Mesodermal cell (in vitro differentiated cells): ENCODE data around the gene FTO.

ENCODE experiments used
- H3K27ac ChIP-seq: 2 replicates; pipeline ENCODE4 v1.7.0; 2013; ENCODE audit warnings: mild to moderate bottlenecking, low read depth, low read length, moderate library complexity; ENCODE audit not compliant: severe bottlenecking
- H3K36me3 ChIP-seq: 2 replicates; pipeline ENCODE4 v1.7.1; 2013; ENCODE audit warnings: mild to moderate bottlenecking, low read length, moderate library complexity; ENCODE audit not compliant: control insufficient read depth, insufficient read depth
- H3K4me1 ChIP-seq: one replicate; pipeline ENCODE4 v1.7.1; 2013; ENCODE audit warnings: mild to moderate bottlenecking, low read length; ENCODE audit not compliant: insufficient read depth, control insufficient read depth, poor library complexity, severe bottlenecking
- H3K4me3 ChIP-seq: 2 replicates; pipeline ENCODE4 v1.7.0; 2013; ENCODE audit warnings: low read length, control low read depth, mild to moderate bottlenecking; ENCODE audit not compliant: insufficient read depth, poor library complexity, severe bottlenecking; ENCODE audit errors: extremely low read depth
- H3K9me3 ChIP-seq: 2 replicates; pipeline ENCODE4 v1.7.1; 2013; ENCODE audit warnings: mild to moderate bottlenecking, low read length, moderate library complexity; ENCODE audit not compliant: control insufficient read depth
- WGBS, 2 experiments: methylation state at CpG; one replicate each; pipeline ENCODE4 v1.1.5; 2013; ENCODE audit warnings: missing lambda C conversion rate in 2 of 2; ENCODE audit not compliant: insufficient coverage in 2 of 2; 5-methylcytosine and 5-hydroxymethylcytosine counted together

FTO gene

GRCh38 chr16:53912155-53912554 is 208.2 kb downstream of the FTO start:
- H3K27ac ChIP-seq, result no peak overlapping the region
- peaks cover 5% of the 10 kb centered on the region for H3K4me1 ChIP-seq
- no peak overlapping the region for H3K4me3 ChIP-seq
- no peaks in the 10 kb centered on the region for H3K9me3 ChIP-seq
- no peaks in the 10 kb centered on the region for H3K36me3 ChIP-seq
- WGBS, 2 experiments, result no CpG with 5 or more reads among the region's 2 CpGs

DNA sequence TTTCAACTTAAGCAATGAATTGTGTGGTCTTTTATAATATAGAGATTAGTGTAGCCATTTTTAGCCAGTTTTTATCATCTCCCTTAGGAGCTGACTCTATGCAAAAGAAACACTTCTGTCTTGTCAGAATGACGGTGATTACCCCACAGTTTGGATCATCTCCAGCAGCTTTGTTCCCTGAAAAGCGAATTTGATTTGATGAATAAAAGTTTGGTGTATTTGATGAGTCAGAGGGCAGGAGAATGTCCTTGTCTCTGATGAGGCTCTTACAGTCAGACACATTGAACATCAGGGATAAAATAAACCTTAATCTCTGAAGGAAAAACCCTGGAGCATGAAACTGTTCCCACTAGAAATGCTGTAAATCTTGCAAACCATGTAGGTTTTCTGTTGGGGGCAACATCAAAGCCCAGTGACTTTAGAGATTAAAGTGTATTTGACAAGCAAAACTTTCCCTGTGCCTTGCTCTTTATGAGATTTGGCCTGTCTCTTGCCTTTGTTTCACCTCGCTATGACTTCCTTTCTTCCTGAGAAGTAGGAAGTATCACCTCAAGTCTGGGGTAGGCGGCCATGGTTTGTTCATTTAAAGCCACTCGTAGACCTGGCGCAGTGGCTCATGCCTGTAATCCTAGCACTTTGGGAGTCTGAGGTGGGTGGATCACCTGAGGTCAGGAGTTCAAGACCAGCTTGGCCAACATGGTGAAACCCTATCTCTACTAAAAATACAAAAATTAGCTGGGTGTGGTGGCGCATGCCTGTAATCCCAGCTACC is 209.3 kb downstream of the FTO start:
- H3K27ac ChIP-seq, result no peak overlapping the region
- no peak overlapping the region for H3K4me3 ChIP-seq
- no peaks in the 10 kb centered on the region for H3K36me3 ChIP-seq
- H3K4me1 ChIP-seq, result peaks cover 5% of the 10 kb centered on the region
- H3K9me3 ChIP-seq, result no peaks in the 10 kb centered on the region
- 85 to 100% methylated on average over 1 to 2 of the region's 7 CpGs for WGBS, 2 experiments

- H3K4me3 ChIP-seq, result no peak overlapping the region
- 73 to 88% methylated on average over 7 of the region's 9 CpGs for WGBS, 2 experiments
- H3K27ac ChIP-seq, result peak overlapping the region; percentile 19
- H3K36me3 ChIP-seq, result no peaks in the 10 kb centered on the region
- H3K4me1 ChIP-seq, result peaks cover 5% of the 10 kb centered on the region
- no peaks in the 10 kb centered on the region for H3K9me3 ChIP-seq
These were observed 210.0 kb downstream of the FTO start for GRCh38 chr16:53913920-53914319.

DNA sequence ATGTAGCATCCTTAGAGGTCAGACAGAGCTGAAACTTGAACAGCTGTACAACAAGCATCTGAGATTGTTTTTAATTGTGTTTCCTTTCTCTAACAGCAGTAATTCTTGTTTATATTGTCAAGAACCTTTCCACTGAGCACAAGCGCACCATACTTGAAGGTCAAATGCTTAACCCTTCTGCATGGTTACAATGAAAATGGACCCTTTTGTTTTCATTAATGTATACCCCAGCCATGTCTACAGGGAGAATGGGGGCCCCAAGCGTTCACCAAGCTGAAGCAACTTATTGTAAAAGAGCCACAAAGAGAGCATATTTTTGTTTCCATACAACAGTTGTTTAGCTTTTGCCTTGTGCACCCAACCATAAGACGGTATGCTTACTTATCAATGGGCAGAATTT is 210.8 kb downstream of the FTO start:
- 87 to 88% methylated on average over 1 to 3 of the region's 3 CpGs for WGBS, 2 experiments
- Histone ChIP-seq H3K4me3 (no peak overlapping the region), H3K27ac (peak overlapping the region; percentile 24), H3K4me1 (peaks cover 5% of the 10 kb centered on the region), H3K9me3 (no peaks in the 10 kb centered on the region), H3K36me3 (no peaks in the 10 kb centered on the region)

- H3K27ac ChIP-seq, result no peak overlapping the region
- peaks cover 5% of the 10 kb centered on the region for H3K4me1 ChIP-seq
- no peaks in the 10 kb centered on the region for H3K9me3 ChIP-seq
- H3K36me3 ChIP-seq, result no peaks in the 10 kb centered on the region
- no peak overlapping the region for H3K4me3 ChIP-seq
- WGBS, 2 experiments, result 59 to 71% methylated on average over 1 to 2 of the region's 5 CpGs
These were observed 211.7 kb downstream of the FTO start for GRCh38 chr16:53915452-53916160.

DNA sequence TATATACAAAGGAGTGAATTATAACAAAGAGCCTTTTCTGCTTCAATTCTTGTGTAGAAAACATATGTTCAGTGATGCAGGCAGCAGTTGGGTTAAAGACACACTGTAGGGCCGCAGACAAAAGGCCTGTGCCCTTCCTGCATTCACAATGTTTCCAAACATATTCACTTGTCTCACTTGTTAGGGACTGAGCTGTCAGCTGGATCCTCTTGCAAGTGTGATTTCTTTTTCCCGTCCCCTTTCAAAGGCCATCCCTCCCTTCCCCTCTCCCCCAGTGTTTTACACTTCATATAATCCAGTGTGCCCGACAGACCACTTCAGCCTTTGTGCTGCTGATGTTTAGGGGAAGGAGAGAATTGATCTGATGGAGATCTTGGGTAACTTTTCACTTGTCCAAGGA is 217.0 kb downstream of the FTO start:
- Histone ChIP-seq H3K4me3 (no peak overlapping the region), H3K36me3 (no peaks in the 10 kb centered on the region), H3K4me1 (peaks cover 32% of the 10 kb centered on the region), H3K9me3 (no peaks in the 10 kb centered on the region), H3K27ac (peak overlapping the region; percentile 30)
- WGBS, 2 experiments, result 71 to 85% methylated on average over 1 of the region's 3 CpGs

- Histone ChIP-seq H3K36me3 (no peaks in the 10 kb centered on the region), H3K4me1 (peaks cover 32% of the 10 kb centered on the region), H3K4me3 (no peak overlapping the region), H3K27ac (peak overlapping the region; percentile 58), H3K9me3 (no peaks in the 10 kb centered on the region)
- WGBS, 2 experiments, result 100% methylated on average over 1 of the region's 6 CpGs; no CpG with 5 or more reads in 1 of the 2 experiments
These were observed 218.3 kb downstream of the FTO start for GRCh38 chr16:53922067-53922806.

- Histone ChIP-seq H3K27ac (peak overlapping the region; percentile 58), H3K4me3 (no peak overlapping the region), H3K4me1 (peaks cover 32% of the 10 kb centered on the region), H3K36me3 (no peaks in the 10 kb centered on the region), H3K9me3 (no peaks in the 10 kb centered on the region)
- 80 to 97% methylated on average over 6 of the region's 9 CpGs for WGBS, 2 experiments
These were observed 219.0 kb downstream of the FTO start for GRCh38 chr16:53922807-53923571.

DNA sequence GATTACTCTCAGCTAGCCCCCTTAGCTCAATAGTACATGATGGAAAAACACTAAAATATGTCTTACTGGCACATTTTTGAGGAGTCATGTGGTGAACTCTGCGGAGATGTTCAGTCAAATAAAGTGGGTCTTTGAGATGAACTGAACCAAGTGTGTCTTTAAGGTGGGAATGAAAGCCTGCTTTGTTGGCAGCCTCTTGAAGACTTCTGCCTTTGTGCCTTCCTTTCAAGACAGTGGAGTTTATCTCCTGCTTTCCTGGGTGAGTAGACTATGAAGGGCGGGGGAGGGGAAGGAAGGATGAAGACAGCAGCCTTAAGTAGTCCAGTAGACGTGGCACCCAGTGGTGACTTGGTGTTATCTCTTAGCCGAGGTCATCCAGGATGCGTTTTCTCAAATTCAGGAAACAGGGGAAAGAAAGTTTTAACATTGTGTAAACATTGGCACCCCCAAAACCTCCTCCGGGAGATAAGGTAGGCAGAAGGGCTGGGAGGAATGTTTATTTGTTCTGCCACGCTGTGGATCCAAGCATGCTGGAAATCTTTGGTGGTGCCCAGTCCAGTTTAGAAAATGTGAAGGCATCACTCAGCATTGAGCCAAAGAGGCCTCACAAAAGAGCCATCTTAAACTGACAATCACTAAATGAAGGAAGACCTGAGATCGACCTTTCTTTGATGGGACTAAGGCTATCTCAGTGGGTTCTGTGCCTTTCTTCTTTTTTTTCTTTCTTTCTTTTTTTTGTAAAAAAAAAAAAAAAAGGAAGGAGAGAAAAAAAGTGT is 220.6 kb downstream of the FTO start:
- Histone ChIP-seq H3K36me3 (no peaks in the 10 kb centered on the region), H3K27ac (peak overlapping the region; percentile 72), H3K4me1 (peaks cover 32% of the 10 kb centered on the region), H3K4me3 (no peak overlapping the region), H3K9me3 (no peaks in the 10 kb centered on the region)
- WGBS, 2 experiments, result 59 to 87% methylated on average over 3 to 4 of the region's 8 CpGs

GRCh38 chr16:53925107-53925410 is 221.1 kb downstream of the FTO start:
- 88 to 89% methylated on average over 1 of the region's 1 CpG for WGBS, 2 experiments
- peak overlapping the region; percentile 72 for H3K27ac ChIP-seq
- peaks cover 32% of the 10 kb centered on the region for H3K4me1 ChIP-seq
- no peaks in the 10 kb centered on the region for H3K9me3 ChIP-seq
- no peaks in the 10 kb centered on the region for H3K36me3 ChIP-seq
- H3K4me3 ChIP-seq, result no peak overlapping the region
